H1 (cell line): ENCODE measurements around the gene UPP1. TPM values are rescaled to one million over a fixed set of nuclear protein-coding genes. Genes with fewer than 3 reads are reported as not detected.

Source experiments
- POLR2A ChIP-seq, 2 experiments: IDR thresholded peaks; 1 replicate in 1 of 2; 2 replicates in 1 of 2; pipeline ENCODE4 v1.6.1; 2011; ENCODE audit warnings: low read depth in 2 of 2, low read length in 2 of 2, mild to moderate bottlenecking in 2 of 2; ENCODE audit errors: control extremely low read depth in 1 of 2
- polyA plus RNA-seq, 7 experiments: library from polyadenylated mRNA; depleted of rRNA in 3 of 7; stranded (reverse) in 5 of 7; unstranded in 2 of 7; fragments of >200 nt in 5 of 7; fragments of 200-250 nt in 2 of 7; gene quantifications; 1 replicate in 5 of 7; 2 replicates in 1 of 7; 4 replicates in 1 of 7; pipeline versions ENCODE4 v1.2.1 to v1.2.3, GENCODE V29; 2011 to 2013; ENCODE audit warnings: missing spikeins in 2 of 7, mixed read lengths in 2 of 7
- total RNA-seq: library from RNA; stranded (reverse); fragmentation: NEBNext Ultra II Directional; extraction: Animal tissue kit (Norgen Biotek cat#: 25700); gene quantifications from 2 replicates; pipeline ENCODE4 v1.2.1, GENCODE V29; 2021
- TF ChIP-seq, protein P1 (sequence below): fragments of 300-600 bp; sonication (generic); IDR thresholded peaks from 2 replicates; pipeline ENCODE4 v1.7.1; 2012; ENCODE audit warnings: low read length, moderate library complexity, mild to moderate bottlenecking, inconsistent platforms; ENCODE audit not compliant: insufficient replicate concordance

Gene UPP1
- total and polyA plus RNA-seq, 2 of the 8 experiments (the other 6 are each of a cell fraction or from before 2014, with no cell fraction given) = 40.7 to 46.2 TPM

DNA sequence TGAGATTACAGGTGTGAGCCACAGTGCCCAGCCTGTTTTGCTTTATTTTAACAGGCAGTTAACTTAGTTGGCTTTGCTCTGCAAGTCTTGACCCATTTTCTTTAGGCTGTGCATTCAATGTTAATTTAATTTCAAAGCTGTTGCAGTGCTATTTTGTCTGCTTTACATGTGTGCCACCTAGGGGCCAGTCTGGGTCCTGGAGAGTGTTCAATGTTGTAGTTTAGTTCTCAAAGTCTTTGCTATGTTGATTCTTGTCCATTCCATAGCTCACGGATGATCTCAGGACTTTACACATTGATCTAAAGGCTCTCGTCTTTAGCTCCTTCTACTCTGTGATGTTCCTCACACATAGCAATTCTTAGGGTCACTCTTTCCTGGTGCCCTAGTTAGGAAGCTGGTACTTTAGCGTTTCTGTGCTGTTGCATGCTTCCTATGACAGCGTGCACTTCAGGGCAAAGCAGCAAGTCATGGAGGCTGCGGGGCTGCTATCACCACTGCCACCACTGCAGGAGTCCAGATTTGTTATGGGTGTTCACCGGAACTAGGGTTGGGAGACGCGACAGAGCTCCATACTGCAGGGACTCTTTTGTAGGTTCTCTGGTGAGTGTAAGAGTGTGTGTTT lies 65.8 kb downstream of the UPP1 start (continued):
- TF ChIP-seq, protein P1, sequence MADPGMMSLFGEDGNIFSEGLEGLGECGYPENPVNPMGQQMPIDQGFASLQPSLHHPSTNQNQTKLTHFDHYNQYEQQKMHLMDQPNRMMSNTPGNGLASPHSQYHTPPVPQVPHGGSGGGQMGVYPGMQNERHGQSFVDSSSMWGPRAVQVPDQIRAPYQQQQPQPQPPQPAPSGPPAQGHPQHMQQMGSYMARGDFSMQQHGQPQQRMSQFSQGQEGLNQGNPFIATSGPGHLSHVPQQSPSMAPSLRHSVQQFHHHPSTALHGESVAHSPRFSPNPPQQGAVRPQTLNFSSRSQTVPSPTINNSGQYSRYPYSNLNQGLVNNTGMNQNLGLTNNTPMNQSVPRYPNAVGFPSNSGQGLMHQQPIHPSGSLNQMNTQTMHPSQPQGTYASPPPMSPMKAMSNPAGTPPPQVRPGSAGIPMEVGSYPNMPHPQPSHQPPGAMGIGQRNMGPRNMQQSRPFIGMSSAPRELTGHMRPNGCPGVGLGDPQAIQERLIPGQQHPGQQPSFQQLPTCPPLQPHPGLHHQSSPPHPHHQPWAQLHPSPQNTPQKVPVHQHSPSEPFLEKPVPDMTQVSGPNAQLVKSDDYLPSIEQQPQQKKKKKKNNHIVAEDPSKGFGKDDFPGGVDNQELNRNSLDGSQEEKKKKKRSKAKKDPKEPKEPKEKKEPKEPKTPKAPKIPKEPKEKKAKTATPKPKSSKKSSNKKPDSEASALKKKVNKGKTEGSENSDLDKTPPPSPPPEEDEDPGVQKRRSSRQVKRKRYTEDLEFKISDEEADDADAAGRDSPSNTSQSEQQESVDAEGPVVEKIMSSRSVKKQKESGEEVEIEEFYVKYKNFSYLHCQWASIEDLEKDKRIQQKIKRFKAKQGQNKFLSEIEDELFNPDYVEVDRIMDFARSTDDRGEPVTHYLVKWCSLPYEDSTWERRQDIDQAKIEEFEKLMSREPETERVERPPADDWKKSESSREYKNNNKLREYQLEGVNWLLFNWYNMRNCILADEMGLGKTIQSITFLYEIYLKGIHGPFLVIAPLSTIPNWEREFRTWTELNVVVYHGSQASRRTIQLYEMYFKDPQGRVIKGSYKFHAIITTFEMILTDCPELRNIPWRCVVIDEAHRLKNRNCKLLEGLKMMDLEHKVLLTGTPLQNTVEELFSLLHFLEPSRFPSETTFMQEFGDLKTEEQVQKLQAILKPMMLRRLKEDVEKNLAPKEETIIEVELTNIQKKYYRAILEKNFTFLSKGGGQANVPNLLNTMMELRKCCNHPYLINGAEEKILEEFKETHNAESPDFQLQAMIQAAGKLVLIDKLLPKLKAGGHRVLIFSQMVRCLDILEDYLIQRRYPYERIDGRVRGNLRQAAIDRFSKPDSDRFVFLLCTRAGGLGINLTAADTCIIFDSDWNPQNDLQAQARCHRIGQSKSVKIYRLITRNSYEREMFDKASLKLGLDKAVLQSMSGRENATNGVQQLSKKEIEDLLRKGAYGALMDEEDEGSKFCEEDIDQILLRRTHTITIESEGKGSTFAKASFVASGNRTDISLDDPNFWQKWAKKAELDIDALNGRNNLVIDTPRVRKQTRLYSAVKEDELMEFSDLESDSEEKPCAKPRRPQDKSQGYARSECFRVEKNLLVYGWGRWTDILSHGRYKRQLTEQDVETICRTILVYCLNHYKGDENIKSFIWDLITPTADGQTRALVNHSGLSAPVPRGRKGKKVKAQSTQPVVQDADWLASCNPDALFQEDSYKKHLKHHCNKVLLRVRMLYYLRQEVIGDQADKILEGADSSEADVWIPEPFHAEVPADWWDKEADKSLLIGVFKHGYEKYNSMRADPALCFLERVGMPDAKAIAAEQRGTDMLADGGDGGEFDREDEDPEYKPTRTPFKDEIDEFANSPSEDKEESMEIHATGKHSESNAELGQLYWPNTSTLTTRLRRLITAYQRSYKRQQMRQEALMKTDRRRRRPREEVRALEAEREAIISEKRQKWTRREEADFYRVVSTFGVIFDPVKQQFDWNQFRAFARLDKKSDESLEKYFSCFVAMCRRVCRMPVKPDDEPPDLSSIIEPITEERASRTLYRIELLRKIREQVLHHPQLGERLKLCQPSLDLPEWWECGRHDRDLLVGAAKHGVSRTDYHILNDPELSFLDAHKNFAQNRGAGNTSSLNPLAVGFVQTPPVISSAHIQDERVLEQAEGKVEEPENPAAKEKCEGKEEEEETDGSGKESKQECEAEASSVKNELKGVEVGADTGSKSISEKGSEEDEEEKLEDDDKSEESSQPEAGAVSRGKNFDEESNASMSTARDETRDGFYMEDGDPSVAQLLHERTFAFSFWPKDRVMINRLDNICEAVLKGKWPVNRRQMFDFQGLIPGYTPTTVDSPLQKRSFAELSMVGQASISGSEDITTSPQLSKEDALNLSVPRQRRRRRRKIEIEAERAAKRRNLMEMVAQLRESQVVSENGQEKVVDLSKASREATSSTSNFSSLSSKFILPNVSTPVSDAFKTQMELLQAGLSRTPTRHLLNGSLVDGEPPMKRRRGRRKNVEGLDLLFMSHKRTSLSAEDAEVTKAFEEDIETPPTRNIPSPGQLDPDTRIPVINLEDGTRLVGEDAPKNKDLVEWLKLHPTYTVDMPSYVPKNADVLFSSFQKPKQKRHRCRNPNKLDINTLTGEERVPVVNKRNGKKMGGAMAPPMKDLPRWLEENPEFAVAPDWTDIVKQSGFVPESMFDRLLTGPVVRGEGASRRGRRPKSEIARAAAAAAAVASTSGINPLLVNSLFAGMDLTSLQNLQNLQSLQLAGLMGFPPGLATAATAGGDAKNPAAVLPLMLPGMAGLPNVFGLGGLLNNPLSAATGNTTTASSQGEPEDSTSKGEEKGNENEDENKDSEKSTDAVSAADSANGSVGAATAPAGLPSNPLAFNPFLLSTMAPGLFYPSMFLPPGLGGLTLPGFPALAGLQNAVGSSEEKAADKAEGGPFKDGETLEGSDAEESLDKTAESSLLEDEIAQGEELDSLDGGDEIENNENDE = no peak
- TF ChIP-seq POLR2A (IDR thresholded peaks at IDR 0.05; ENCODE audit: control extremely low read depth in 1 of 2, low read depth in 2 of 2, low read length in 2 of 2) = no peak
